GM12878 (cell line): ENCODE results near the gene WBP1L. TPM values are rescaled to one million over a fixed set of nuclear protein-coding genes. Genes with fewer than 3 reads are reported as not detected.

Experiments
- IKZF2 ChIP-seq, 2 experiments: fragments of 450-650 bp; IDR thresholded peaks; 2 replicates each; pipeline ENCODE4 v1.6.1; 2017; ENCODE audit warnings: mild to moderate bottlenecking in 2 of 2, moderate library complexity in 2 of 2
- KDM1A ChIP-seq: fragments of 200-600 bp; sonication (generic); IDR thresholded peaks from 2 replicates; pipeline ENCODE4 v1.6.1; 2016; ENCODE audit warnings: borderline replicate concordance
- NBN ChIP-seq: fragments of 450-650 bp; IDR thresholded peaks from 2 replicates; pipeline ENCODE4 v1.6.1; 2016
- NR2C1 ChIP-seq: fragments of 450-650 bp; IDR thresholded peaks from 2 replicates; pipeline ENCODE4 v1.6.1; 2017; ENCODE audit warnings: antibody characterized with exemption, mild to moderate bottlenecking, moderate library complexity
- POLR2A ChIP-seq: IDR thresholded peaks from 2 replicates; pipeline ENCODE4 v1.6.1; 2011; ENCODE audit warnings: low read depth, mild to moderate bottlenecking, low read length
- RB1 ChIP-seq: fragments of 450-650 bp; formaldehyde crosslinking; IDR thresholded peaks from 2 replicates; pipeline ENCODE4 v1.6.1; 2017; ENCODE audit warnings: mild to moderate bottlenecking, borderline replicate concordance
- RBBP5 ChIP-seq: fragments of 200-600 bp; sonication (generic); conservative IDR thresholded peaks from 2 replicates; pipeline ENCODE4 v1.6.1; 2016
- WRNIP1 ChIP-seq: IDR thresholded peaks from 2 replicates; pipeline ENCODE4 v1.6.1; 2011; ENCODE audit warnings: low read depth, low read length, improper control_type of control experiment, borderline replicate concordance
- ZNF24 ChIP-seq: fragments of 450-650 bp; IDR thresholded peaks from 2 replicates; pipeline ENCODE4 v1.6.1; 2017; ENCODE audit warnings: antibody characterized with exemption, mild to moderate bottlenecking
- polyA plus RNA-seq, 11 experiments: library from polyadenylated mRNA; depleted of rRNA in 4 of 11; unstranded in 6 of 11; stranded (reverse) in 5 of 11; fragments of >200 nt; fragmentation: Nextera tagmentation in 4 of 11; fragmentation: Illumina TruSeq in 1 of 11; extraction: Ambion mirVana in 4 of 11; extraction: Trizol in 1 of 11; gene quantifications; 1 replicate in 1 of 11; 2 replicates in 10 of 11; pipeline versions ENCODE4 v1.2.1 to v1.2.3, GENCODE V29; 2011 to 2016; ENCODE audit warnings: inconsistent platforms in 2 of 11, missing spikeins in 2 of 11, low read depth in 1 of 11
- total RNA-seq, 4 experiments: library from RNA; depleted of rRNA in 3 of 4; stranded (reverse); fragments of >200 nt in 3 of 4; fragmentation: Illumina TruSeq in 1 of 4; extraction: Trizol in 1 of 4; gene quantifications; 2 replicates each; pipeline versions ENCODE4 v1.2.1 to v1.2.3, GENCODE V29; 2013 to 2021
- TF ChIP-seq, protein P1 (sequence below): fragments of 450-650 bp; IDR thresholded peaks from 2 replicates; pipeline ENCODE4 v1.6.1; 2017; ENCODE audit warnings: antibody characterized with exemption, mild to moderate bottlenecking, moderate library complexity
- TF ChIP-seq, protein P2 (sequence below): IDR thresholded peaks from 2 replicates; pipeline ENCODE4 v1.6.1; 2012; ENCODE audit warnings: low read depth, low read length, improper control_type of control experiment
- TF ChIP-seq, protein P3 (sequence below): fragments of 450-650 bp; IDR thresholded peaks from 2 replicates; pipeline ENCODE4 v1.6.1; 2017; ENCODE audit warnings: mild to moderate bottlenecking, moderate library complexity
- TF ChIP-seq, protein P4 (sequence below): fragments of 450-650 bp; formaldehyde crosslinking; IDR thresholded peaks from 2 replicates; pipeline ENCODE4 v1.5.0; 2022; ENCODE audit warnings: mild to moderate bottlenecking, missing genetic modification characterization
- TF ChIP-seq, protein P5 (sequence below): IDR thresholded peaks from 2 replicates; pipeline ENCODE4 v1.6.1; 2012; ENCODE audit warnings: mild to moderate bottlenecking, low read depth, low read length

WBP1L gene
- total and polyA plus RNA-seq, 10 of the 15 experiments (the other 5 are each of a cell fraction or from before 2014, with no cell fraction given) = 3.7 to 18.8 (median 12.3) TPM

DNA sequence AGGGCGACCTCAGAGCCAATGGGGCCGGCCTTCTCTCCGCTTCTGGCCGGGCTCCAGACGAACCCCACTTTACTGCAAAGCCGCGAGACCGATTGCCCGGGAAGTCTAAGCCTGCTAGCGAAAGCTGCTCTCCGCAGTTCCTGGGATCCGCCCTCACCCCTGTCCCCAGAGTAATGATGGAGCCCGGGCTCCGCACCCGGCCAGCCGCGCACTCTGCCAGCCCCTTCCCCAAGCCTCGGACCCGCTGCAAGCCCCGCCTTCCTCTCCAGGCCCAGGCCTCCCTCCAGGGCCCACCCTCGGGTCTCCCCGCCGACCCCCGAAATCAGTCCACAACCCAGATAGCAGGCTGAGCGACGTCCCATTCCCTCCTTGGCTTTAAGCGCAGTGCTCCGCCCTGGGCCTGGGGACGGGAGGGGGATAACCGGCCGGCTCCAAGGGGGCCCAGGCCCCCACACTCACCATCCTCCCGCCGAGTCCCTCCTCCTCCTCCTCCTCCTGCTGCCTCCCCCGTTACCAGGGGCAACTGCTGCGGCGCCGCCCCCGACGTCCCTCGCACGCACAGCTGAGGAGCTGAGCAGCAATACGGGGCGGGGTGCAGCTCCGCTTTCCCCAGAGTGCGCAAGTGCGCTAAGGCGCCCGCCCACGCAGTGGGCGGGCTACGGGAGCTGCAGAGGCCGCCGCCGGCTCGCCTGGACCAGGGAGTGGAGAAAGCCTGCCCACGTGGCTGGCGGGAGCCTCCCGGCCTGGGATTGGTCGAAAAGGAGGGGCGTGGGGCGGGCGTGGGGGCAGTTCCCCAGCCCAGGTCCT, 29.7 kb upstream of the WBP1L start, which contains the start of gene ARL3 (continued):
- TF ChIP-seq, protein P1, sequence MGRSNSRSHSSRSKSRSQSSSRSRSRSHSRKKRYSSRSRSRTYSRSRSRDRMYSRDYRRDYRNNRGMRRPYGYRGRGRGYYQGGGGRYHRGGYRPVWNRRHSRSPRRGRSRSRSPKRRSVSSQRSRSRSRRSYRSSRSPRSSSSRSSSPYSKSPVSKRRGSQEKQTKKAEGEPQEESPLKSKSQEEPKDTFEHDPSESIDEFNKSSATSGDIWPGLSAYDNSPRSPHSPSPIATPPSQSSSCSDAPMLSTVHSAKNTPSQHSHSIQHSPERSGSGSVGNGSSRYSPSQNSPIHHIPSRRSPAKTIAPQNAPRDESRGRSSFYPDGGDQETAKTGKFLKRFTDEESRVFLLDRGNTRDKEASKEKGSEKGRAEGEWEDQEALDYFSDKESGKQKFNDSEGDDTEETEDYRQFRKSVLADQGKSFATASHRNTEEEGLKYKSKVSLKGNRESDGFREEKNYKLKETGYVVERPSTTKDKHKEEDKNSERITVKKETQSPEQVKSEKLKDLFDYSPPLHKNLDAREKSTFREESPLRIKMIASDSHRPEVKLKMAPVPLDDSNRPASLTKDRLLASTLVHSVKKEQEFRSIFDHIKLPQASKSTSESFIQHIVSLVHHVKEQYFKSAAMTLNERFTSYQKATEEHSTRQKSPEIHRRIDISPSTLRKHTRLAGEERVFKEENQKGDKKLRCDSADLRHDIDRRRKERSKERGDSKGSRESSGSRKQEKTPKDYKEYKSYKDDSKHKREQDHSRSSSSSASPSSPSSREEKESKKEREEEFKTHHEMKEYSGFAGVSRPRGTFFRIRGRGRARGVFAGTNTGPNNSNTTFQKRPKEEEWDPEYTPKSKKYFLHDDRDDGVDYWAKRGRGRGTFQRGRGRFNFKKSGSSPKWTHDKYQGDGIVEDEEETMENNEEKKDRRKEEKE = no peak
- TF ChIP-seq IKZF2 (IDR thresholded peaks at IDR 0.05) (peak in 1 of 2 experiments; percentile 57), NR2C1 (no peak), NBN (peak; percentile 86), RBBP5 (no peak), RB1 (no peak; the same call in 1 of the 2 replicates), POLR2A (peak; percentile 74), WRNIP1 (no peak), ZNF24 (no peak), KDM1A (no peak)
- TF ChIP-seq, protein P2, sequence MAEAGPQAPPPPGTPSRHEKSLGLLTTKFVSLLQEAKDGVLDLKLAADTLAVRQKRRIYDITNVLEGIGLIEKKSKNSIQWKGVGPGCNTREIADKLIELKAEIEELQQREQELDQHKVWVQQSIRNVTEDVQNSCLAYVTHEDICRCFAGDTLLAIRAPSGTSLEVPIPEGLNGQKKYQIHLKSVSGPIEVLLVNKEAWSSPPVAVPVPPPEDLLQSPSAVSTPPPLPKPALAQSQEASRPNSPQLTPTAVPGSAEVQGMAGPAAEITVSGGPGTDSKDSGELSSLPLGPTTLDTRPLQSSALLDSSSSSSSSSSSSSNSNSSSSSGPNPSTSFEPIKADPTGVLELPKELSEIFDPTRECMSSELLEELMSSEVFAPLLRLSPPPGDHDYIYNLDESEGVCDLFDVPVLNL = peak; percentile 29; the same call in 1 of the 2 replicates
- TF ChIP-seq, protein P3, sequence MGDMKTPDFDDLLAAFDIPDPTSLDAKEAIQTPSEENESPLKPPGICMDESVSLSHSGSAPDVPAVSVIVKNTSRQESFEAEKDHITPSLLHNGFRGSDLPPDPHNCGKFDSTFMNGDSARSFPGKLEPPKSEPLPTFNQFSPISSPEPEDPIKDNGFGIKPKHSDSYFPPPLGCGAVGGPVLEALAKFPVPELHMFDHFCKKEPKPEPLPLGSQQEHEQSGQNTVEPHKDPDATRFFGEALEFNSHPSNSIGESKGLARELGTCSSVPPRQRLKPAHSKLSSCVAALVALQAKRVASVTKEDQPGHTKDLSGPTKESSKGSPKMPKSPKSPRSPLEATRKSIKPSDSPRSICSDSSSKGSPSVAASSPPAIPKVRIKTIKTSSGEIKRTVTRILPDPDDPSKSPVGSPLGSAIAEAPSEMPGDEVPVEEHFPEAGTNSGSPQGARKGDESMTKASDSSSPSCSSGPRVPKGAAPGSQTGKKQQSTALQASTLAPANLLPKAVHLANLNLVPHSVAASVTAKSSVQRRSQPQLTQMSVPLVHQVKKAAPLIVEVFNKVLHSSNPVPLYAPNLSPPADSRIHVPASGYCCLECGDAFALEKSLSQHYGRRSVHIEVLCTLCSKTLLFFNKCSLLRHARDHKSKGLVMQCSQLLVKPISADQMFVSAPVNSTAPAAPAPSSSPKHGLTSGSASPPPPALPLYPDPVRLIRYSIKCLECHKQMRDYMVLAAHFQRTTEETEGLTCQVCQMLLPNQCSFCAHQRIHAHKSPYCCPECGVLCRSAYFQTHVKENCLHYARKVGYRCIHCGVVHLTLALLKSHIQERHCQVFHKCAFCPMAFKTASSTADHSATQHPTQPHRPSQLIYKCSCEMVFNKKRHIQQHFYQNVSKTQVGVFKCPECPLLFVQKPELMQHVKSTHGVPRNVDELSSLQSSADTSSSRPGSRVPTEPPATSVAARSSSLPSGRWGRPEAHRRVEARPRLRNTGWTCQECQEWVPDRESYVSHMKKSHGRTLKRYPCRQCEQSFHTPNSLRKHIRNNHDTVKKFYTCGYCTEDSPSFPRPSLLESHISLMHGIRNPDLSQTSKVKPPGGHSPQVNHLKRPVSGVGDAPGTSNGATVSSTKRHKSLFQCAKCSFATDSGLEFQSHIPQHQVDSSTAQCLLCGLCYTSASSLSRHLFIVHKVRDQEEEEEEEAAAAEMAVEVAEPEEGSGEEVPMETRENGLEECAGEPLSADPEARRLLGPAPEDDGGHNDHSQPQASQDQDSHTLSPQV = no peak
- TF ChIP-seq, protein P4, sequence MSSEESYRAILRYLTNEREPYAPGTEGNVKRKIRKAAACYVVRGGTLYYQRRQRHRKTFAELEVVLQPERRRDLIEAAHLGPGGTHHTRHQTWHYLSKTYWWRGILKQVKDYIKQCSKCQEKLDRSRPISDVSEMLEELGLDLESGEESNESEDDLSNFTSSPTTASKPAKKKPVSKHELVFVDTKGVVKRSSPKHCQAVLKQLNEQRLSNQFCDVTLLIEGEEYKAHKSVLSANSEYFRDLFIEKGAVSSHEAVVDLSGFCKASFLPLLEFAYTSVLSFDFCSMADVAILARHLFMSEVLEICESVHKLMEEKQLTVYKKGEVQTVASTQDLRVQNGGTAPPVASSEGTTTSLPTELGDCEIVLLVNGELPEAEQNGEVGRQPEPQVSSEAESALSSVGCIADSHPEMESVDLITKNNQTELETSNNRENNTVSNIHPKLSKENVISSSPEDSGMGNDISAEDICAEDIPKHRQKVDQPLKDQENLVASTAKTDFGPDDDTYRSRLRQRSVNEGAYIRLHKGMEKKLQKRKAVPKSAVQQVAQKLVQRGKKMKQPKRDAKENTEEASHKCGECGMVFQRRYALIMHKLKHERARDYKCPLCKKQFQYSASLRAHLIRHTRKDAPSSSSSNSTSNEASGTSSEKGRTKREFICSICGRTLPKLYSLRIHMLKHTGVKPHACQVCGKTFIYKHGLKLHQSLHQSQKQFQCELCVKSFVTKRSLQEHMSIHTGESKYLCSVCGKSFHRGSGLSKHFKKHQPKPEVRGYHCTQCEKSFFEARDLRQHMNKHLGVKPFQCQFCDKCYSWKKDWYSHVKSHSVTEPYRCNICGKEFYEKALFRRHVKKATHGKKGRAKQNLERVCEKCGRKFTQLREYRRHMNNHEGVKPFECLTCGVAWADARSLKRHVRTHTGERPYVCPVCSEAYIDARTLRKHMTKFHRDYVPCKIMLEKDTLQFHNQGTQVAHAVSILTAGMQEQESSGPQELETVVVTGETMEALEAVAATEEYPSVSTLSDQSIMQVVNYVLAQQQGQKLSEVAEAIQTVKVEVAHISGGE = no peak
- TF ChIP-seq, protein P5, sequence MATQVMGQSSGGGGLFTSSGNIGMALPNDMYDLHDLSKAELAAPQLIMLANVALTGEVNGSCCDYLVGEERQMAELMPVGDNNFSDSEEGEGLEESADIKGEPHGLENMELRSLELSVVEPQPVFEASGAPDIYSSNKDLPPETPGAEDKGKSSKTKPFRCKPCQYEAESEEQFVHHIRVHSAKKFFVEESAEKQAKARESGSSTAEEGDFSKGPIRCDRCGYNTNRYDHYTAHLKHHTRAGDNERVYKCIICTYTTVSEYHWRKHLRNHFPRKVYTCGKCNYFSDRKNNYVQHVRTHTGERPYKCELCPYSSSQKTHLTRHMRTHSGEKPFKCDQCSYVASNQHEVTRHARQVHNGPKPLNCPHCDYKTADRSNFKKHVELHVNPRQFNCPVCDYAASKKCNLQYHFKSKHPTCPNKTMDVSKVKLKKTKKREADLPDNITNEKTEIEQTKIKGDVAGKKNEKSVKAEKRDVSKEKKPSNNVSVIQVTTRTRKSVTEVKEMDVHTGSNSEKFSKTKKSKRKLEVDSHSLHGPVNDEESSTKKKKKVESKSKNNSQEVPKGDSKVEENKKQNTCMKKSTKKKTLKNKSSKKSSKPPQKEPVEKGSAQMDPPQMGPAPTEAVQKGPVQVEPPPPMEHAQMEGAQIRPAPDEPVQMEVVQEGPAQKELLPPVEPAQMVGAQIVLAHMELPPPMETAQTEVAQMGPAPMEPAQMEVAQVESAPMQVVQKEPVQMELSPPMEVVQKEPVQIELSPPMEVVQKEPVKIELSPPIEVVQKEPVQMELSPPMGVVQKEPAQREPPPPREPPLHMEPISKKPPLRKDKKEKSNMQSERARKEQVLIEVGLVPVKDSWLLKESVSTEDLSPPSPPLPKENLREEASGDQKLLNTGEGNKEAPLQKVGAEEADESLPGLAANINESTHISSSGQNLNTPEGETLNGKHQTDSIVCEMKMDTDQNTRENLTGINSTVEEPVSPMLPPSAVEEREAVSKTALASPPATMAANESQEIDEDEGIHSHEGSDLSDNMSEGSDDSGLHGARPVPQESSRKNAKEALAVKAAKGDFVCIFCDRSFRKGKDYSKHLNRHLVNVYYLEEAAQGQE = 0 out of 2 replicates have a peak, but pooled peaks have one; percentile 24
